HG02884 (cell line): Measurements from ENCODE around the gene PRPH2.
"Not testable (repeated sequence)": the region's sequence is repeated elsewhere in the genome, so short reads cannot be mapped to it uniquely, and the experiment has no call there.

Source experiments
- ATAC-seq: cut with Tn5 transposase; IDR thresholded peaks from one replicate; pipeline ENCODE4 v1.9.1; 2021; ENCODE audit warnings: mild to moderate bottlenecking, moderate library complexity; ENCODE audit not compliant: unreplicated experiment

PRPH2 gene

GRCh38 chr6:42742116-42742894, 19.9 kb upstream of the PRPH2 start:
- ATAC-seq, result no peak

- no peak for ATAC-seq
Observed at GRCh38 chr6:42740725-42741124, 18.3 kb upstream of the PRPH2 start.

- ATAC-seq, result no peak
Observed at GRCh38 chr6:42735976-42736375, 13.6 kb upstream of the PRPH2 start.

GRCh38 chr6:42733867-42734481, 11.6 kb upstream of the PRPH2 start:
- ATAC-seq, result not testable (repeated sequence)

GRCh38 chr6:42729731-42730130, 7.3 kb upstream of the PRPH2 start:
- no peak for ATAC-seq

- no peak for ATAC-seq
Observed at GRCh38 chr6:42727627-42728026, 5.2 kb upstream of the PRPH2 start.

- peak; percentile 11 for ATAC-seq
Observed at GRCh38 chr6:42727087-42727611, 4.8 kb upstream of the PRPH2 start.

- ATAC-seq, result peak; percentile 82
Observed at GRCh38 chr6:42726485-42727086, 4.2 kb upstream of the PRPH2 start.

- ATAC-seq, result no peak
Observed at GRCh38 chr6:42726026-42726425, 3.6 kb upstream of the PRPH2 start.

GRCh38 chr6:42724825-42725224, 2.4 kb upstream of the PRPH2 start:
- no peak for ATAC-seq

- ATAC-seq, result no peak
Observed at GRCh38 chr6:42720739-42721138, 1.7 kb downstream of the PRPH2 start.

GRCh38 chr6:42715871-42716270, 6.5 kb downstream of the PRPH2 start:
- ATAC-seq, result no peak

GRCh38 chr6:42714098-42714761, 8.2 kb downstream of the PRPH2 start:
- ATAC-seq, result no peak

- no peak for ATAC-seq
Observed at GRCh38 chr6:42711930-42712329, 10.5 kb downstream of the PRPH2 start.

GRCh38 chr6:42710316-42710715, 12.1 kb downstream of the PRPH2 start:
- no peak for ATAC-seq

- no peak for ATAC-seq
Observed at GRCh38 chr6:42709871-42710270, 12.5 kb downstream of the PRPH2 start.

- no peak for ATAC-seq
Observed at GRCh38 chr6:42708096-42708495, 14.3 kb downstream of the PRPH2 start.

GRCh38 chr6:42707595-42707994, 14.8 kb downstream of the PRPH2 start:
- ATAC-seq, result no peak

- no peak for ATAC-seq
Observed at GRCh38 chr6:42704937-42705374, 17.4 kb downstream of the PRPH2 start.

GRCh38 chr6:42704251-42704936, 18.0 kb downstream of the PRPH2 start:
- no peak for ATAC-seq

GRCh38 chr6:42702786-42703185, 19.6 kb downstream of the PRPH2 start:
- not testable (repeated sequence) for ATAC-seq
